ENCODE data around the gene IQSEC1. TPM values are rescaled to one million over a fixed set of nuclear protein-coding genes. Genes with fewer than 3 reads are reported as not detected.

The IQSEC1 gene
- total RNA-seq, 1 donor, result 22.1 TPM

GRCh38 chr3:12875857-12876836 lies 197.1 kb downstream of the IQSEC1 start:
- Histone ChIP-seq H3K79me2 (ENCODE audit: insufficient read depth, low read length) (no peaks in the 10 kb centered on the region), H3K4me1 (ENCODE audit: insufficient read depth, low read length) (no peaks in the 10 kb centered on the region), H3K4me2 (ENCODE audit: insufficient read depth, low read length) (peak overlapping the region; percentile 36), H3K4me3 (ENCODE audit: insufficient read depth, low read length) (peak overlapping the region; percentile 33), H2AFZ (ENCODE audit: low read length) (no peak overlapping the region), H3K27me3 (ENCODE audit: insufficient read depth, low read length) (no peaks in the 10 kb centered on the region), H4K20me1 (ENCODE audit: insufficient read depth, low read length) (no peaks in the 10 kb centered on the region), H3K36me3 (ENCODE audit: insufficient read depth, low read length) (no peaks in the 10 kb centered on the region), H3K9me3 (ENCODE audit: low read depth, low read length) (no peaks in the 10 kb centered on the region), H3K27ac (ENCODE audit: low read depth, low read length) (no peak overlapping the region)
- no peak for DNase-seq (ENCODE audit: insufficient read length, low spot score, missing footprints)
- no peak for TF ChIP-seq CTCF (IDR thresholded peaks at IDR 0.05; ENCODE audit: extremely low read depth, low read depth, low read length)

GRCh38 chr3:12871404-12871983 lies 201.7 kb downstream of the IQSEC1 start:
- Histone ChIP-seq H3K4me1 (ENCODE audit: insufficient read depth, low read length) (no peaks in the 10 kb centered on the region), H3K27ac (ENCODE audit: low read depth, low read length) (no peak overlapping the region), H4K20me1 (ENCODE audit: insufficient read depth, low read length) (no peaks in the 10 kb centered on the region), H3K79me2 (ENCODE audit: insufficient read depth, low read length) (no peaks in the 10 kb centered on the region), H3K27me3 (ENCODE audit: insufficient read depth, low read length) (peaks cover 5% of the 10 kb centered on the region), H3K4me3 (ENCODE audit: insufficient read depth, low read length) (no peak overlapping the region), H3K36me3 (ENCODE audit: insufficient read depth, low read length) (no peaks in the 10 kb centered on the region), H3K9me3 (ENCODE audit: low read depth, low read length) (no peaks in the 10 kb centered on the region), H3K4me2 (ENCODE audit: insufficient read depth, low read length) (peak overlapping the region; percentile 36), H2AFZ (ENCODE audit: low read length) (no peak overlapping the region)
- no peak for TF ChIP-seq CTCF (IDR thresholded peaks at IDR 0.05; ENCODE audit: extremely low read depth, low read depth, low read length)
- no peak for DNase-seq (ENCODE audit: insufficient read length, low spot score, missing footprints)

- H3K4me3 ChIP-seq (ENCODE audit: insufficient read depth, low read length), result no peak overlapping the region
- peak overlapping the region; percentile 85 for H2AFZ ChIP-seq (ENCODE audit: low read length)
- peak overlapping the region; percentile 36 for H3K4me2 ChIP-seq (ENCODE audit: insufficient read depth, low read length)
- peaks cover 5% of the 10 kb centered on the region for H3K27me3 ChIP-seq (ENCODE audit: insufficient read depth, low read length)
- no peaks in the 10 kb centered on the region for H3K9me3 ChIP-seq (ENCODE audit: low read depth, low read length)
- H4K20me1 ChIP-seq (ENCODE audit: insufficient read depth, low read length), result no peaks in the 10 kb centered on the region
- peak; percentile 94 for DNase-seq (ENCODE audit: insufficient read length, low spot score, missing footprints)
- H3K4me1 ChIP-seq (ENCODE audit: insufficient read depth, low read length), result no peaks in the 10 kb centered on the region
- no peak overlapping the region for H3K27ac ChIP-seq (ENCODE audit: low read depth, low read length)
- H3K79me2 ChIP-seq (ENCODE audit: insufficient read depth, low read length), result no peaks in the 10 kb centered on the region
- H3K36me3 ChIP-seq (ENCODE audit: insufficient read depth, low read length), result no peaks in the 10 kb centered on the region
- TF ChIP-seq CTCF (IDR thresholded peaks at IDR 0.05; ENCODE audit: extremely low read depth, low read depth, low read length), result no peak
Measured at GRCh38 chr3:12870942-12871341, 202.3 kb downstream of the IQSEC1 start.

GRCh38 chr3:12869035-12869621 lies 204.1 kb downstream of the IQSEC1 start:
- Histone ChIP-seq H3K27me3 (ENCODE audit: insufficient read depth, low read length) (peaks cover 5% of the 10 kb centered on the region), H3K36me3 (ENCODE audit: insufficient read depth, low read length) (no peaks in the 10 kb centered on the region), H3K4me2 (ENCODE audit: insufficient read depth, low read length) (no peak overlapping the region), H3K79me2 (ENCODE audit: insufficient read depth, low read length) (no peaks in the 10 kb centered on the region), H4K20me1 (ENCODE audit: insufficient read depth, low read length) (no peaks in the 10 kb centered on the region), H3K4me1 (ENCODE audit: insufficient read depth, low read length) (no peaks in the 10 kb centered on the region), H3K4me3 (ENCODE audit: insufficient read depth, low read length) (no peak overlapping the region), H3K27ac (ENCODE audit: low read depth, low read length) (no peak overlapping the region), H3K9me3 (ENCODE audit: low read depth, low read length) (peaks cover 2% of the 10 kb centered on the region), H2AFZ (ENCODE audit: low read length) (no peak overlapping the region)
- no peak for TF ChIP-seq CTCF (IDR thresholded peaks at IDR 0.05; ENCODE audit: extremely low read depth, low read depth, low read length)
- no peak for DNase-seq (ENCODE audit: insufficient read length, low spot score, missing footprints)
